Activated CD4-positive, alpha-beta T cell treated with anti-CD3 and anti-CD28 coated beads, Interleukin-2, amount 10 ng/mL, durations not matched to agents 24 days and 14 days (primary cell): Measurements from ENCODE around the gene PELI2. TPM values are rescaled to one million over a fixed set of nuclear protein-coding genes. Genes with fewer than 3 reads are reported as not detected.

ENCODE experiments used
- DNase-seq: peaks from one replicate; pipeline ENCODE4 v3.0.0; 2022
- H3K27ac Mint-ChIP-seq: one replicate; pipeline ENCODE4 v1.8.0; 2022; ENCODE audit warnings: mild to moderate bottlenecking, mixed read lengths
- H3K27me3 Mint-ChIP-seq: one replicate; pipeline ENCODE4 v1.8.0; 2022; ENCODE audit warnings: mixed read lengths
- H3K36me3 Mint-ChIP-seq: one replicate; pipeline ENCODE4 v1.8.0; 2022; ENCODE audit warnings: low read depth, mild to moderate bottlenecking, mixed read lengths
- H3K4me1 Mint-ChIP-seq: one replicate; pipeline ENCODE4 v1.8.0; 2021; ENCODE audit warnings: mixed read lengths
- H3K4me3 Mint-ChIP-seq: one replicate; pipeline ENCODE4 v1.8.0; 2022; ENCODE audit warnings: mild to moderate bottlenecking, moderate library complexity, mixed read lengths
- H3K9me3 Mint-ChIP-seq: one replicate; pipeline ENCODE4 v1.8.0; 2021; ENCODE audit warnings: mixed read lengths
- intact Hi-C: fragments of 100-400 bp; cut with micrococcal nuclease; formaldehyde crosslinking; loops from one replicate; pipeline ENCODE4 v1.15.1; 2023
- total RNA-seq: library from RNA; stranded (reverse); gene quantifications from 2 replicates; pipeline ENCODE4 v1.2.3, GENCODE V29; 2022

Gene PELI2
- total RNA-seq, 1 donor from 2014 or later = 3.0 TPM

GRCh38 chr14:56198438-56198837 is 80.2 kb downstream of the PELI2 start:
- H3K9me3 Mint-ChIP-seq = no peaks in the 10 kb centered on the region
- H3K27ac Mint-ChIP-seq = no peak overlapping the region
- peaks cover 30% of the 10 kb centered on the region for H3K4me1 Mint-ChIP-seq
- no peaks in the 10 kb centered on the region for H3K27me3 Mint-ChIP-seq
- DNase-seq = no peak
- H3K36me3 Mint-ChIP-seq = no peaks in the 10 kb centered on the region
- no peak overlapping the region for H3K4me3 Mint-ChIP-seq
- intact Hi-C loops = no loop called here

DNA sequence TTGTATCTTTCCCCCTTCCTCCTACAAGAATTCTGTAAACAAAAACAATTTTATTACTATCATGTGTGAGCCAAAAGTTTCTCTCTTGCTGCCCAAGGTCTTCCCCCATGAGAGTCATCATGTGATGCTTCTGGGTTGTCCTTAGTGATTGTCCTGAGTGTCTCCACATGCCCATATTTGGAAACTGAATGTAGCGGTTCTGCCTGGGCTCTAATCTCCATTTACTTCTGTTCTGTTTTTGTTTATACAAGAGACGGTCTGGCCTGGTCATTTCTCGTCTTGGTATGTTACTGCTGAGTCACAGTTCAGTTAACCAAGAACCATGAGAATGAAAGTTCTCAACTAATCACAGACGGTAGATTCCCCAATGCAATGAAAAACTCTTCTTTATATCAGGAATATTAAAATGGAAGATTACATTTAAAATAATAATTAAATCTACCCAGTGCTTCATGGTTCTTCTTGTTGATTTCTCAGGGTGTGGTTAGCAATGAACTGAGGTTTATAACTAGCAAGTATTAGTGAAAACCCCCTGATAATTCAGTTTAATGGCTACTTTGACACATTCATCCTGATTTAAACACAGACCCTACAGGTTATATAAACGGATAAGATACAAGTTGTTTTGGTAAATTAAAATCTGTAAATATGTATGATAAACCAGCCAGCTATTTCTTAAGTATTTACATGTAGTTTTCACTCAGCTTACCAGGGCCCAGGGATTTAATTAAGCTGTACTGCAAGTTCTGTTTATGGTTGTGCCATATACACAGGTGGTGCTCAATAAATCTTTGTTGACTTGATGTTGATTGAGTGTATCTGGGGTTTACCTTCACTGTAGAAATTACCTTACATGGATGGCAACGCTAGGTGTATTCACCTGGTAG is 81.1 kb downstream of the PELI2 start:
- Mint-ChIP-seq H3K4me1 (peaks cover 24% of the 10 kb centered on the region), H3K9me3 (no peaks in the 10 kb centered on the region), H3K36me3 (no peaks in the 10 kb centered on the region), H3K4me3 (no peak overlapping the region), H3K27me3 (no peaks in the 10 kb centered on the region), H3K27ac (no peak overlapping the region)
- intact Hi-C loops = no loop called here
- DNase-seq = no peak

DNA sequence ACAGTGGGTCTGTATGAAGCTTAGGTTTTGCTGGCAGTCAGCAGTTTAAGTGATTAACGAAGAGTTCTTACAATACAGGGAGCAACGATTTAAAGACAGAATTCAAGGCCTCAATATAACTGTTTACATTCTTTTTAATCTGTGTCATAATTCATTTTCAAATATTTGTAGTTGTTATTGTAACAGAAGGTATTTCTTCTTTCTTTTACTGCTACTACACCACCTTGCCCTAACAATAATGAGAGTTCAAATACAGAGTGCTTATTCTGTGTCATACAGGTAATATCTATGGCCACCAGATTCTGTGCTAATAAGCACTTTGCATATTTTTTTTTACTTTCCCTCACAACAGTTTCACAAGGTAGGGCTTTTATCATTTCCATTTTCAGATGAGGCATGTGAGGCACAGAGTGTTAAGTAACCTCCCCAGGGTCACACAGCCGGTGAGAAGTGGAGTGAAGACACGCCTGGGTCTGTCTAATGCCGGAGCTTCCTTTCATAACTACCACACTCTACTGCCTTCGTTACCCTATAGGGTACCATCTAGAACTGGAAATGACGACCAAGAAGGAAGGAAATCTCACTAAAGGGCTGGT is 81.9 kb downstream of the PELI2 start:
- intact Hi-C loops = no loop called here
- Mint-ChIP-seq H3K9me3 (no peaks in the 10 kb centered on the region), H3K27me3 (no peaks in the 10 kb centered on the region), H3K4me1 (peaks cover 16% of the 10 kb centered on the region), H3K27ac (no peak overlapping the region), H3K36me3 (no peaks in the 10 kb centered on the region), H3K4me3 (no peak overlapping the region)
- DNase-seq = no peak

DNA sequence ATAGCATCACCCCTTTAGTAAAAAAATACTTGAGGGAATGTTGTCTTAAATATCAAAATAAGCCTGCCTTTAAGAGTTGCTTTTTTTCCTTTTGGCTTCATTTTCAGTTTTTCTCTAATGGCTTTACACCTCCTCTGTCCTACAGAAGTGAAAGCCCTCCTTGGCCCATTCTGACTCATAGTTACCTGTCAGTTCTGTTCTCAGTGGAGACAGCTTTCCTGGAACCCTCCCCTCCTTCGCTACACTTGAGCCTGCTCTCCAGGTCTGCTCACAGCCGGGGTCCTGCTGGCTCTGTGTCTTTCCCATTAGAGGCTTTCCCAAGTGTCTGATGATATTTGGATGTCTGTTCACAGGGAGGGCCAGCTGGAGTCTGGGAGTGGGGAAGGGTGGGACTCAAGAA is 84.0 kb downstream of the PELI2 start:
- Mint-ChIP-seq H3K36me3 (no peaks in the 10 kb centered on the region), H3K4me3 (no peak overlapping the region), H3K4me1 (peaks cover 6% of the 10 kb centered on the region), H3K9me3 (no peaks in the 10 kb centered on the region), H3K27ac (no peak overlapping the region), H3K27me3 (no peaks in the 10 kb centered on the region)
- intact Hi-C loops = no loop called here
- no peak for DNase-seq

DNA sequence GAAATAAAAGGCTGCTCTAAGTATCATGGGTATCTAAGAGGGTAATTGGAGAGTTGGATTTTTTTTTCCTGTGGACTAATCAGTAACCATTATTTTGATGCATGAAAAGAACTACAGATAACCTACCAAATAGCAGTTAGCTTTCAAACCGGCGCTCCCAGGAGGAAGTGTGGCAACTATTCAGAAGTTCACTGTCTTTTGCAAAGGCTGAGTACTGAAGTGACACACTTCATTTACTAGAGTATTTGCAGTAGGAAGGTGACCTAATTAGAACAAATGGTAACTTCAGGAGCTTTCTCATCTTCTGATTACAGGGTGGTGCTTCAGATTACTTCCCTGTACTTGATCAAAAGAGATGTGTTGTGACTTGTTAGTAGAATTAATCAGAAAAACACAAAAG is 87.7 kb downstream of the PELI2 start:
- H3K36me3 Mint-ChIP-seq = no peaks in the 10 kb centered on the region
- peaks cover 6% of the 10 kb centered on the region for H3K4me1 Mint-ChIP-seq
- no peak overlapping the region for H3K27ac Mint-ChIP-seq
- H3K4me3 Mint-ChIP-seq = no peak overlapping the region
- no peak for DNase-seq
- intact Hi-C loops = no loop called here
- peaks cover 5% of the 10 kb centered on the region for H3K27me3 Mint-ChIP-seq
- no peaks in the 10 kb centered on the region for H3K9me3 Mint-ChIP-seq

DNA sequence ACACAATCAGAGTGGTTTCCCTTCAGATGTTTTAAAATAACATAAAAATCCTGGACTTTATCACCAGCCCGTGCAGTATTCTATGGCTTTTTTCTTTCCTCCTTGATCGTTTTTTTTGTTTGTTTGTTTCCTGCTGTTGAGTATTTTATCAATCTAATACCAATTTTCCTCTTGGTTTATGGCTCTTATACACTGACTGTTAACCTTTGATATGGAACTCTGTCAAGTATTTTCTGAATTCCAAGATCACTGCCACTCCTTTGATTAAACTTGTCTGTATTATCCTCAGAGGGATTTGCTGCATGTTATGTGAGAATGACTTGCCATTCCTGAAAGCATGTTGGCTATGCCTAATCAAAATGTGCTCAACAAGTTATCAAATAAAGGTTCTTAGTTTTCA is 88.4 kb downstream of the PELI2 start:
- H3K9me3 Mint-ChIP-seq = no peaks in the 10 kb centered on the region
- no peak overlapping the region for H3K4me3 Mint-ChIP-seq
- no peak for DNase-seq
- intact Hi-C loops = no loop called here
- peaks cover 5% of the 10 kb centered on the region for H3K27me3 Mint-ChIP-seq
- no peak overlapping the region for H3K27ac Mint-ChIP-seq
- peaks cover 6% of the 10 kb centered on the region for H3K4me1 Mint-ChIP-seq
- H3K36me3 Mint-ChIP-seq = no peaks in the 10 kb centered on the region

DNA sequence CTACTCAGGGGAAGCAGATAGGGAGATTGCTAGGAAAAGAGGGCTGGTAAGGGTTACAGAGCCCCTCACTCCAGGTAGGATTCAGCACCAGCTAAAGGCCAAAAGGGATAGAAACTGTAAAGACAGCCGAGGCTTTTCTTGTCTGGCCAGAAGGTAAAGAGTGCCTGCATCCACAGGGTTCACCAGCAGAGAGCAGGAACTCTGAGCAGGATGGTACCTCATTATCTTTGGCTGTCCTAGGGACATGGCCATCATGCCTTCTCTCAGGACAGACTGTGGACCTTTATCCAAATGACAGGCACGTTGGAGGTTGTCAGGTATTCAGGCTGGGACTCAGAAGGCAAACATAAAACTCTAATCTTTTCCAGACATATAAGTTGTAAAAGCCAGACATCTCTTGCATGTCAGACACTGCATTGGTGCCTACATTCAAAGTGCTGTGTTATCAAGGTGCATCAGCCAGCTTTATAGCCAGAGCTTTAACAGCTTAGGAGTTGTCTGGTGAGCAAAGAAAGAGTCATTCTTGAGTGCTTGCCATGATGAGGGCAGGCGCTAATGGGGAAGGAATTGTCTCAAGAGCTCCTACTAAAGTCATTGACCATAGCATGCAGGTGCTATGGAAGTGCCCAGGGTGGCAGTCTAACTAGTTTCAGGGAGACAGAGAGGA is 89.5 kb downstream of the PELI2 start:
- peaks cover 5% of the 10 kb centered on the region for H3K27me3 Mint-ChIP-seq
- no peak for DNase-seq
- no peaks in the 10 kb centered on the region for H3K36me3 Mint-ChIP-seq
- H3K9me3 Mint-ChIP-seq = no peaks in the 10 kb centered on the region
- intact Hi-C loops = no loop called here
- no peaks in the 10 kb centered on the region for H3K4me1 Mint-ChIP-seq
- no peak overlapping the region for H3K4me3 Mint-ChIP-seq
- H3K27ac Mint-ChIP-seq = no peak overlapping the region

GRCh38 chr14:56208520-56208919 is 90.3 kb downstream of the PELI2 start:
- Mint-ChIP-seq H3K27ac (no peak overlapping the region), H3K9me3 (no peaks in the 10 kb centered on the region), H3K27me3 (peaks cover 5% of the 10 kb centered on the region), H3K36me3 (no peaks in the 10 kb centered on the region), H3K4me1 (no peaks in the 10 kb centered on the region), H3K4me3 (no peak overlapping the region)
- DNase-seq = no peak
- intact Hi-C loops = no loop called here

GRCh38 chr14:56210571-56210970 is 92.4 kb downstream of the PELI2 start:
- no peak overlapping the region for H3K4me3 Mint-ChIP-seq
- no peak for DNase-seq
- no peaks in the 10 kb centered on the region for H3K36me3 Mint-ChIP-seq
- intact Hi-C loops = no loop called here
- peaks cover 5% of the 10 kb centered on the region for H3K27me3 Mint-ChIP-seq
- H3K27ac Mint-ChIP-seq = no peak overlapping the region
- H3K9me3 Mint-ChIP-seq = no peaks in the 10 kb centered on the region
- no peaks in the 10 kb centered on the region for H3K4me1 Mint-ChIP-seq

DNA sequence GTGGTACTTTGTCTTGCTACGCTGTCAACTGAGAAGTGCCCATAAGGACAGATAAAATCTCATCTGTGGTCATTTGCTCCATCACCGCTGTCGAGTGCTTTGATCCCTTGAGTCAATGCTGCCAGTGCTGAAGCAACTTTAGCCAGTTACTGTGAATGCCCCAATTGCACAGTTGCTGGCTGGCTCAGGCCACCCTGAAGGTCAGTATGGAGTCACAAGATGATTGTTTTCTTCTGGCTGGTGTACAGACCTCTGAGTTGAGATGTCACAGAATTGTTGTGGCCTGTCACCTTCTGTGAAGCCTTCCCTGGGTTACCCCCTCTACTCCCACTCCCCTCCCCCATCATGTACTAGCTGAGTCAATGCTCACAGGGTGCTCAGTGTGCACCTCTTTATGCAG is 92.9 kb downstream of the PELI2 start:
- H3K9me3 Mint-ChIP-seq = no peaks in the 10 kb centered on the region
- H3K4me3 Mint-ChIP-seq = no peak overlapping the region
- H3K27ac Mint-ChIP-seq = no peak overlapping the region
- peaks cover 5% of the 10 kb centered on the region for H3K27me3 Mint-ChIP-seq
- intact Hi-C loops = no loop called here
- H3K4me1 Mint-ChIP-seq = no peaks in the 10 kb centered on the region
- no peak for DNase-seq
- H3K36me3 Mint-ChIP-seq = no peaks in the 10 kb centered on the region

- Mint-ChIP-seq H3K9me3 (no peaks in the 10 kb centered on the region), H3K36me3 (no peaks in the 10 kb centered on the region), H3K4me3 (no peak overlapping the region), H3K27ac (no peak overlapping the region), H3K27me3 (peaks cover 5% of the 10 kb centered on the region), H3K4me1 (no peaks in the 10 kb centered on the region)
- no peak for DNase-seq
- intact Hi-C loops = no loop called here
These were observed 93.6 kb downstream of the PELI2 start for GRCh38 chr14:56211844-56212243.

- no peak overlapping the region for H3K27ac Mint-ChIP-seq
- intact Hi-C loops = no loop called here
- no peak overlapping the region for H3K4me3 Mint-ChIP-seq
- H3K27me3 Mint-ChIP-seq = peaks cover 5% of the 10 kb centered on the region
- H3K4me1 Mint-ChIP-seq = no peaks in the 10 kb centered on the region
- no peak for DNase-seq
- H3K36me3 Mint-ChIP-seq = no peaks in the 10 kb centered on the region
- H3K9me3 Mint-ChIP-seq = no peaks in the 10 kb centered on the region
These were observed 94.3 kb downstream of the PELI2 start for GRCh38 chr14:56212521-56212920.

- intact Hi-C loops = no loop called here
- Mint-ChIP-seq H3K4me3 (no peak overlapping the region), H3K36me3 (no peaks in the 10 kb centered on the region), H3K4me1 (no peaks in the 10 kb centered on the region), H3K27ac (no peak overlapping the region), H3K27me3 (peaks cover 3% of the 10 kb centered on the region), H3K9me3 (no peaks in the 10 kb centered on the region)
- no peak for DNase-seq
These were observed 95.1 kb downstream of the PELI2 start for GRCh38 chr14:56213306-56213705.

DNA sequence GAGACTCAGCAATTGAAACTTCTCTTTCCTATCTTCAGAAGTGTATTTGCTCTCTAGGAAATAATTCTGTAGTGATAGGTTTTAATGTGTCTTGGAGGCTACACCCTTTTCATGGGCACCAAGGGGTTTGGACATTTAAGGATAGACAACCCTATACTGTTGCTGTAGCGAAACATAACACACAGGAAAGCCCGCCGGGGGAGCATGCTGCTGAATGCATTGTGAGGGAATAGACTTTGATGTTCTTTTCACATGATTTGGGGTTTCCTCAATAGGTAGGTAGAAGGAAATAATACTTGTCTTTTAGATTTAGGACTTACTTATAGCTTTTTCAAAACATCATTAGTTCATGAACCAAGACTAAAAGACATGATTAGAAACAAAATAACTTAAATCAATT is 97.0 kb downstream of the PELI2 start:
- no peaks in the 10 kb centered on the region for H3K27me3 Mint-ChIP-seq
- H3K4me3 Mint-ChIP-seq = no peak overlapping the region
- H3K4me1 Mint-ChIP-seq = no peaks in the 10 kb centered on the region
- no peak for DNase-seq
- H3K27ac Mint-ChIP-seq = no peak overlapping the region
- intact Hi-C loops = no loop called here
- H3K9me3 Mint-ChIP-seq = no peaks in the 10 kb centered on the region
- H3K36me3 Mint-ChIP-seq = no peaks in the 10 kb centered on the region
